Parathyroid adenoma (tissue), 2 donors: ENCODE measurements around the gene KLK10.
A peak's percentile ranks its signal among the peaks of the same experiment; 100 is the strongest.
"Not testable (repeated sequence)": the region's sequence is repeated elsewhere in the genome, so short reads cannot be mapped to it uniquely, and the experiment has no call there.

ENCODE experiments used
- H2AFZ ChIP-seq: fragments of 300-600 bp; sonication (generic); one replicate; pipeline ENCODE4 v1.7.0; 2017; ENCODE audit warnings: antibody characterized with exemption, mild to moderate bottlenecking
- H3K27ac ChIP-seq: fragments of 300-600 bp; sonication (generic); one replicate; pipeline ENCODE4 v1.7.0; 2017
- H3K27me3 ChIP-seq: fragments of 300-600 bp; sonication (generic); one replicate; pipeline ENCODE4 v1.7.0; 2017; ENCODE audit warnings: low read length; ENCODE audit not compliant: control insufficient read depth, insufficient read depth
- H3K36me3 ChIP-seq: fragments of 300-600 bp; sonication (generic); one replicate; pipeline ENCODE4 v1.7.0; 2017; ENCODE audit warnings: low read length; ENCODE audit not compliant: control insufficient read depth, insufficient read depth
- H3K4me1 ChIP-seq: fragments of 300-600 bp; sonication (generic); one replicate; pipeline ENCODE4 v1.7.0; 2017; ENCODE audit warnings: control low read depth
- H3K4me2 ChIP-seq: fragments of 300-600 bp; sonication (generic); one replicate; pipeline ENCODE4 v1.7.0; 2017; ENCODE audit warnings: low read length
- H3K4me3 ChIP-seq: fragments of 300-600 bp; sonication (generic); one replicate; pipeline ENCODE4 v1.7.0; 2017; ENCODE audit warnings: low read depth, low read length
- H3K79me2 ChIP-seq: fragments of 300-600 bp; sonication (generic); one replicate; pipeline ENCODE4 v1.7.0; 2017; ENCODE audit warnings: control low read depth
- H3K9ac ChIP-seq: fragments of 300-600 bp; sonication (generic); one replicate; pipeline ENCODE4 v1.7.0; 2017; ENCODE audit warnings: mild to moderate bottlenecking
- H3K9me3 ChIP-seq: fragments of 300-600 bp; sonication (generic); one replicate; pipeline ENCODE4 v1.7.0; 2017; ENCODE audit warnings: low read length; ENCODE audit not compliant: control insufficient read depth
- CTCF ChIP-seq: fragments of 300-600 bp; sonication (generic); IDR thresholded peaks from one replicate; pipeline ENCODE4 v1.7.0; 2017; ENCODE audit warnings: antibody characterized with exemption, mild to moderate bottlenecking
- donor health status: primary hyperparathyroidism.

Gene KLK10

GRCh38 chr19:50975766-50976165, 43.7 kb downstream of the KLK10 start:
- no peak overlapping the region for H3K9ac ChIP-seq
- H3K4me1 ChIP-seq, result no peaks in the 10 kb centered on the region
- peak overlapping the region; percentile 50 for H2AFZ ChIP-seq
- no peak overlapping the region for H3K4me3 ChIP-seq
- no peaks in the 10 kb centered on the region for H3K36me3 ChIP-seq
- TF ChIP-seq CTCF, result no peak
- no peak overlapping the region for H3K4me2 ChIP-seq
- H3K79me2 ChIP-seq, result no peaks in the 10 kb centered on the region
- no peaks in the 10 kb centered on the region for H3K27me3 ChIP-seq
- no peaks in the 10 kb centered on the region for H3K9me3 ChIP-seq
- H3K27ac ChIP-seq, result no peak overlapping the region

GRCh38 chr19:50974702-50975556, 44.6 kb downstream of the KLK10 start:
- H3K79me2 ChIP-seq, result no peaks in the 10 kb centered on the region
- TF ChIP-seq CTCF, result no peak
- H3K4me3 ChIP-seq, result no peak overlapping the region
- H3K36me3 ChIP-seq, result no peaks in the 10 kb centered on the region
- no peak overlapping the region for H2AFZ ChIP-seq
- no peak overlapping the region for H3K27ac ChIP-seq
- H3K27me3 ChIP-seq, result no peaks in the 10 kb centered on the region
- H3K9ac ChIP-seq, result no peak overlapping the region
- no peaks in the 10 kb centered on the region for H3K4me1 ChIP-seq
- no peak overlapping the region for H3K4me2 ChIP-seq
- no peaks in the 10 kb centered on the region for H3K9me3 ChIP-seq

GRCh38 chr19:50972795-50973376, 46.6 kb downstream of the KLK10 start:
- no peaks in the 10 kb centered on the region for H3K79me2 ChIP-seq
- TF ChIP-seq CTCF, result no peak
- no peak overlapping the region for H3K9ac ChIP-seq
- H2AFZ ChIP-seq, result no peak overlapping the region
- no peak overlapping the region for H3K4me2 ChIP-seq
- no peaks in the 10 kb centered on the region for H3K4me1 ChIP-seq
- no peaks in the 10 kb centered on the region for H3K27me3 ChIP-seq
- H3K36me3 ChIP-seq, result no peaks in the 10 kb centered on the region
- no peaks in the 10 kb centered on the region for H3K9me3 ChIP-seq
- H3K27ac ChIP-seq, result no peak overlapping the region
- no peak overlapping the region for H3K4me3 ChIP-seq

- not testable (repeated sequence) for H3K4me3 ChIP-seq, H3K27me3 ChIP-seq, H3K4me1 ChIP-seq, H2AFZ ChIP-seq, H3K27ac ChIP-seq, H3K9me3 ChIP-seq, H3K79me2 ChIP-seq, H3K36me3 ChIP-seq, H3K9ac ChIP-seq, H3K4me2 ChIP-seq
Observed at GRCh38 chr19:50969810-50970209, 49.7 kb downstream of the KLK10 start.

GRCh38 chr19:50969413-50969760, 50.1 kb downstream of the KLK10 start, which contains the start of gene KLK6:
Gene KLK6 (minus strand): TSS chr19:50969591. CDS start chr19:50968104, 1,487 bp downstream.
- Histone ChIP-seq H3K79me2 (no peaks in the 10 kb centered on the region), H3K27ac (no peak within 1 kb of the TSS), H3K9ac (no peak within 1 kb of the TSS), H3K36me3 (no peaks in the 10 kb centered on the region), H3K4me3 (no peak within 1 kb of the TSS), H3K4me2 (no peak within 1 kb of the TSS), H3K4me1 (no peaks in the 10 kb centered on the region), H3K27me3 (no peaks in the 10 kb centered on the region), H2AFZ (no peak within 1 kb of the TSS), H3K9me3 (no peaks in the 10 kb centered on the region)
- TF ChIP-seq CTCF, result no peak
